Measurements from ENCODE around the gene MIX23.

The MIX23 gene

DNA sequence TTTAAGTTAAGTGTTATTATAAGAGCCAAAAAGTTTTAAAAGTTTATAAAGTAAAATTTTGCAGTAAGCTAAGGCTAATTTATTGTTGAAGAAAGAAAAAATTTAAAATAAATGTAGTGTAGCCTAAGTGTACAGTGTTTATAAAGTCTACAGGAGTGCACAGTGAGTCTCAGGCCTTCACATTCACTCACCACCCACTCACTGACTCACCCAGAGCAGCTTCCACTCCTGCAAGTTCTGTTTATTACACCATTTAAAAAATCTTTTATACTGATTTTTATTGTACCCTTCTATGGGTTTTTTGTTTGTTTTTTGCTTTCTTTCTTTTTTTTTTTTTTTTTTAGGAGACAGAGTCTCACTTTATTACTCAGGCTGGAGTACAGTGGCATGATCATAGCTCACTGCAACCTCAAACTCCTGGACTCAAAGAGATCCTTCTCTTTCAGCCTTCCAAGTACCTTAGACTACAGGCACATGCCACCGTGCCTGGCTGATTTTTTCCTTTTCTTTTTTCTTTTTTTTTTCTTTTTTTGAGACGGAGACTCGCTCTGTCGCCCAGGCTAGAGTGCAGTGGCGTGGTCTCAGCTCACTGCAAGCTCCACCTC lies 32.1 kb downstream of the MIX23 start:
- H3K9me3 ChIP-seq (replicated peaks; ENCODE audit: insufficient read depth, low read length) = no peaks in the 10 kb centered on the region
- H2AFZ ChIP-seq (ENCODE audit: low read length) = no peak overlapping the region
- no peak overlapping the region for H3K27ac ChIP-seq (ENCODE audit: low read length)
- H3K27me3 ChIP-seq (replicated peaks; ENCODE audit: insufficient read depth, low read length) = no peaks in the 10 kb centered on the region
- no peak overlapping the region for H3K4me3 ChIP-seq (ENCODE audit: low read length)
- H3K4me2 ChIP-seq (ENCODE audit: low read depth, low read length) = no peak overlapping the region
- H3K4me1 ChIP-seq (ENCODE audit: low read length) = no peaks in the 10 kb centered on the region
- DNase-seq = no peak
- no peaks in the 10 kb centered on the region for H3F3A ChIP-seq (ENCODE audit: insufficient read depth, low read length)
- H3K9me2 ChIP-seq (replicated peaks; ENCODE audit: insufficient read depth, low read length) = no peaks in the 10 kb centered on the region
- H3K36me3 ChIP-seq (replicated peaks; ENCODE audit: insufficient read depth, low read length) = no peaks in the 10 kb centered on the region
- H3K9ac ChIP-seq (ENCODE audit: low read length) = no peak overlapping the region
- no peak for TF ChIP-seq EZH2phosphoT487 (IDR thresholded peaks at IDR 0.05; ENCODE audit: low read length)
- no peak for TF ChIP-seq EZH2 (optimal IDR thresholded peaks at IDR 0.05; ENCODE audit: low read depth, low read length)
- no peak for TF ChIP-seq CTCF (IDR thresholded peaks at IDR 0.05; ENCODE audit: low read length)
- no peaks in the 10 kb centered on the region for H4K20me1 ChIP-seq (ENCODE audit: insufficient read depth, low read length)
- H3K79me2 ChIP-seq (ENCODE audit: low read length) = no peaks in the 10 kb centered on the region

DNA sequence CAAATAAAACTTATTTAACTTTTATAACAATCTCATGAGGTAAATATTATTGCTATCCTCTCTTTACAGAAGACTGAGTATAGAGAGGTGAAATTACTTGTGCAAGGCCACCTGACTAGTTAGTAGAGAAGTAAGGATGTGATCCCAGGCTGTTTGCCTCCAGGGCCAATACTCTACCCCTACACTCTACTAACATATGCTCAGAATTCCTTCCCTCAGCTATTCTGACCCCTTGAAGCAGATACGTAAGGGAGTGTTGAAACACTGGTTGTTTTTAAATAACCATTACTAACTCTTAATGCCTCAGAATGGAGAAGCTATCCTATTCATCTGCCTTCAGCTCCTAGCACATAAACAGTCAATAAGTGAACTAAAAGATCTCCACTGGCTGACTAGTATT lies 33.9 kb downstream of the MIX23 start:
- Histone ChIP-seq H4K20me1 (ENCODE audit: insufficient read depth, low read length) (no peaks in the 10 kb centered on the region), H3K4me1 (ENCODE audit: low read length) (no peaks in the 10 kb centered on the region), H3K4me3 (ENCODE audit: low read length) (no peak overlapping the region), H3K4me2 (ENCODE audit: low read depth, low read length) (no peak overlapping the region), H3K9ac (ENCODE audit: low read length) (no peak overlapping the region), H3F3A (ENCODE audit: insufficient read depth, low read length) (no peaks in the 10 kb centered on the region), H3K79me2 (ENCODE audit: low read length) (no peaks in the 10 kb centered on the region), H3K27ac (ENCODE audit: low read length) (no peak overlapping the region), H3K27me3 (replicated peaks; ENCODE audit: insufficient read depth, low read length) (no peaks in the 10 kb centered on the region), H2AFZ (ENCODE audit: low read length) (no peak overlapping the region), H3K9me2 (replicated peaks; ENCODE audit: insufficient read depth, low read length) (no peaks in the 10 kb centered on the region), H3K9me3 (replicated peaks; ENCODE audit: insufficient read depth, low read length) (no peaks in the 10 kb centered on the region), H3K36me3 (replicated peaks; ENCODE audit: insufficient read depth, low read length) (no peaks in the 10 kb centered on the region)
- DNase-seq = no peak
- TF ChIP-seq EZH2phosphoT487 (IDR thresholded peaks at IDR 0.05; ENCODE audit: low read length) = no peak
- no peak for TF ChIP-seq CTCF (IDR thresholded peaks at IDR 0.05; ENCODE audit: low read length)
- no peak for TF ChIP-seq EZH2 (optimal IDR thresholded peaks at IDR 0.05; ENCODE audit: low read depth, low read length)

DNA sequence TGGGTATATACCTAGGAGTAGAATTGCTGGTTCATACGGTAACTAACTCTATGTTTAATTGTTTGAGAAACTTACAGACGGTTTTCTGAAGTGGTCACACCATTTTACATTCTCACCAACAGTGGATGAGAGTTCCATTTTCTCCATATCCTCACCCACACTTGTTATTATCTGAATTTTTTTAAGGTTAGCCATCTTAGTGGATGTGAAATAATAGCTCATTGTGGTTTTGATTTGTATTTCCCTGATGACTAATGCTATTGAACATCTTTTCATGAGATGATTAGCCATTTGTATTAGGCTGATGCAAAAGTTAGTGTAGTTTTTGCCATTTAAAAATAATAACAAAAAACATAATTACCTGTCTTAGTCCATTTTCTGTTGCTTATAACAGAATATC lies 39.4 kb downstream of the MIX23 start:
- H3K4me2 ChIP-seq (ENCODE audit: low read depth, low read length) = no peak overlapping the region
- no peak overlapping the region for H3K9ac ChIP-seq (ENCODE audit: low read length)
- H3K4me1 ChIP-seq (ENCODE audit: low read length) = no peaks in the 10 kb centered on the region
- H2AFZ ChIP-seq (ENCODE audit: low read length) = no peak overlapping the region
- no peaks in the 10 kb centered on the region for H3K79me2 ChIP-seq (ENCODE audit: low read length)
- no peaks in the 10 kb centered on the region for H3K36me3 ChIP-seq (replicated peaks; ENCODE audit: insufficient read depth, low read length)
- no peaks in the 10 kb centered on the region for H3K9me3 ChIP-seq (replicated peaks; ENCODE audit: insufficient read depth, low read length)
- no peaks in the 10 kb centered on the region for H3K9me2 ChIP-seq (replicated peaks; ENCODE audit: insufficient read depth, low read length)
- no peak overlapping the region for H3K27ac ChIP-seq (ENCODE audit: low read length)
- no peak overlapping the region for H3K4me3 ChIP-seq (ENCODE audit: low read length)
- H3K27me3 ChIP-seq (replicated peaks; ENCODE audit: insufficient read depth, low read length) = no peaks in the 10 kb centered on the region
- H4K20me1 ChIP-seq (ENCODE audit: insufficient read depth, low read length) = no peaks in the 10 kb centered on the region
- DNase-seq = no peak
- TF ChIP-seq EZH2phosphoT487 (IDR thresholded peaks at IDR 0.05; ENCODE audit: low read length) = no peak
- no peak for TF ChIP-seq CTCF (IDR thresholded peaks at IDR 0.05; ENCODE audit: low read length)
- no peak for TF ChIP-seq EZH2 (optimal IDR thresholded peaks at IDR 0.05; ENCODE audit: low read depth, low read length)
- no peaks in the 10 kb centered on the region for H3F3A ChIP-seq (ENCODE audit: insufficient read depth, low read length)

Data from MM.1S (cell line).